Measurements from ENCODE around the gene MTARC2.

DNA sequence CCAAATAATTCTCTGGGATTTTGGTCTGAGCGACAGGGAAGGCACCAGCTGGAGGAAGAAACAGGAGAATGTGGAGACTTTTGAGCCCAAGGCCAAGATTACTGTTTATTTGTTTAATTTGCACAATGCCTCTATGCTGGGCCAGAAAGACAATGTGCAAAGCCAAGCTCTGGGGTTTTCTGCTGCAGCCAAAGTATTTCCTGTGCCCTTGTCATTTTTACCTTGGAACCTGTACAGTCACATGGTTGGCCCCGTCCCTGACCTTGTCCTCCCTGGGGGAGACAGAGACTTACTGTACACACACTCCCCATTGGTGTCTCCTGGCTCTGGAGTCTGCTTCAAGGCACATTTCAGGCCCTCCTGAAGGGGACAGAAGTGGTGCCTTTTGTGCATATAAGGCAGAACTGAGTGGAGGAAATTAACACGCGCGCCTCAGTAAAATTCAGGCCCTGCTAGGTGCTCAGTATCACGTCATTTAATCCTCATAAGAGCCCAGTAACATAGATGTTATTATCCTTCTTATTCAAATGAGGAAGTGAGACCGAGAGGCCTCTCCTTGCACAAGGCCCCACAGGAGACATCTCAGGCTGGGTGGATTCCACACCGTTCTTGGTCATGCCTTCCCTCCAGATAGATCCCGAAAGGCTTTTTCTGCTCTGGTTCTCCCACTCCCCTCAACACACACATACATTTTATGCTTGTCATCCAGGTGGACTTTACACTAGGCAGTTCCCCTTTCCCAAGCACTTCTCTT is 36.9 kb upstream of the MTARC2 start:
- TF ChIP-seq, protein P1, sequence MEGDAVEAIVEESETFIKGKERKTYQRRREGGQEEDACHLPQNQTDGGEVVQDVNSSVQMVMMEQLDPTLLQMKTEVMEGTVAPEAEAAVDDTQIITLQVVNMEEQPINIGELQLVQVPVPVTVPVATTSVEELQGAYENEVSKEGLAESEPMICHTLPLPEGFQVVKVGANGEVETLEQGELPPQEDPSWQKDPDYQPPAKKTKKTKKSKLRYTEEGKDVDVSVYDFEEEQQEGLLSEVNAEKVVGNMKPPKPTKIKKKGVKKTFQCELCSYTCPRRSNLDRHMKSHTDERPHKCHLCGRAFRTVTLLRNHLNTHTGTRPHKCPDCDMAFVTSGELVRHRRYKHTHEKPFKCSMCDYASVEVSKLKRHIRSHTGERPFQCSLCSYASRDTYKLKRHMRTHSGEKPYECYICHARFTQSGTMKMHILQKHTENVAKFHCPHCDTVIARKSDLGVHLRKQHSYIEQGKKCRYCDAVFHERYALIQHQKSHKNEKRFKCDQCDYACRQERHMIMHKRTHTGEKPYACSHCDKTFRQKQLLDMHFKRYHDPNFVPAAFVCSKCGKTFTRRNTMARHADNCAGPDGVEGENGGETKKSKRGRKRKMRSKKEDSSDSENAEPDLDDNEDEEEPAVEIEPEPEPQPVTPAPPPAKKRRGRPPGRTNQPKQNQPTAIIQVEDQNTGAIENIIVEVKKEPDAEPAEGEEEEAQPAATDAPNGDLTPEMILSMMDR (conservative IDR thresholded peaks at IDR 0.05 in 1 of 2, IDR thresholded peaks at IDR 0.05 in 1 of 2; ENCODE audit: low read depth in 1 of 2, low read length in 2 of 2), result no peak
- TF ChIP-seq EZH2 (IDR thresholded peaks at IDR 0.05; ENCODE audit: low read length, missing control alignments), result no peak
